RPMI7951 (cell line): Measurements from ENCODE around the gene ROBO2. TPM values are rescaled to one million over a fixed set of nuclear protein-coding genes. Genes with fewer than 3 reads are reported as not detected.

Experiments
- DNase-seq: peaks from one replicate; pipeline ENCODE4 v3.0.0-alpha.2; 2012; ENCODE audit warnings: low read depth
- total RNA-seq: library from RNA; depleted of rRNA; stranded (reverse); fragments of >200 nt; shearing (Covaris generic); gene quantifications from 2 replicates; pipeline ENCODE4 v1.2.3, GENCODE V29; 2014

ROBO2 gene
- total RNA-seq, 1 experiment from 2014 or later: not detected

GRCh38 chr3:77052733-77053670, 13.1 kb downstream of the ROBO2 start:
- no peak for DNase-seq

GRCh38 chr3:77053795-77054194, 13.9 kb downstream of the ROBO2 start:
- DNase-seq: no peak

- DNase-seq: no peak
Observed at GRCh38 chr3:77055841-77056341, 16.0 kb downstream of the ROBO2 start.

GRCh38 chr3:77059354-77059753, 19.5 kb downstream of the ROBO2 start:
- DNase-seq: no peak

GRCh38 chr3:77063423-77063822, 23.5 kb downstream of the ROBO2 start:
- no peak for DNase-seq

- no peak for DNase-seq
Observed at GRCh38 chr3:77065750-77066149, 25.9 kb downstream of the ROBO2 start.

- no peak for DNase-seq
Observed at GRCh38 chr3:77066829-77067228, 26.9 kb downstream of the ROBO2 start.

GRCh38 chr3:77068808-77069207, 28.9 kb downstream of the ROBO2 start:
- no peak for DNase-seq

GRCh38 chr3:77071364-77071763, 31.5 kb downstream of the ROBO2 start:
- DNase-seq: no peak

GRCh38 chr3:77071809-77072208, 31.9 kb downstream of the ROBO2 start:
- DNase-seq: no peak

GRCh38 chr3:77072232-77072631, 32.3 kb downstream of the ROBO2 start:
- no peak for DNase-seq

GRCh38 chr3:77078279-77078678, 38.4 kb downstream of the ROBO2 start:
- no peak for DNase-seq

- no peak for DNase-seq
Observed at GRCh38 chr3:77079988-77080610, 40.2 kb downstream of the ROBO2 start.

GRCh38 chr3:77081240-77081661, 41.4 kb downstream of the ROBO2 start:
- DNase-seq: no peak

- DNase-seq: no peak
Observed at GRCh38 chr3:77084511-77084910, 44.6 kb downstream of the ROBO2 start.

GRCh38 chr3:77086408-77086807, 46.5 kb downstream of the ROBO2 start:
- DNase-seq: no peak

- no peak for DNase-seq
Observed at GRCh38 chr3:77091809-77092208, 51.9 kb downstream of the ROBO2 start.

GRCh38 chr3:77093101-77093500, 53.2 kb downstream of the ROBO2 start:
- no peak for DNase-seq

- no peak for DNase-seq
Observed at GRCh38 chr3:77096145-77096544, 56.2 kb downstream of the ROBO2 start.

- DNase-seq: no peak
Observed at GRCh38 chr3:77096966-77097890, 57.3 kb downstream of the ROBO2 start.

- DNase-seq: no peak
Observed at GRCh38 chr3:77102951-77103769, 63.3 kb downstream of the ROBO2 start.
